K562 (cell line): ENCODE data around the gene MAPRE2. TPM values are rescaled to one million over a fixed set of nuclear protein-coding genes. Genes with fewer than 3 reads are reported as not detected.

Source experiments
- BMI1 ChIP-seq: fragments of 150-350 bp; IDR thresholded peaks from 2 replicates; pipeline ENCODE4 v1.6.1; 2014; ENCODE audit warnings: low read length
- BRF1 ChIP-seq: IDR thresholded peaks from 3 replicates; pipeline ENCODE4 v1.6.1; 2011; ENCODE audit warnings: borderline replicate concordance, mild to moderate bottlenecking; ENCODE audit not compliant: insufficient read length; ENCODE audit errors: extremely low read depth
- CEBPG ChIP-seq, 3 experiments: fragments of 200-800 bp in 1 of 3; sonication (Bioruptor generic) in 1 of 3; sonication (generic) in 1 of 3; formaldehyde crosslinking in 1 of 3; IDR thresholded peaks in 2 of 3; conservative IDR thresholded peaks in 1 of 3; 2 replicates each; pipeline versions ENCODE4 v1.6.1 to v1.8.0; 2016 to 2022; ENCODE audit warnings: missing compliant biosample characterization in 2 of 3, missing genetic modification characterization in 2 of 3, mild to moderate bottlenecking in 1 of 3, missing genetic modification reagents in 1 of 3
- CREB3 ChIP-seq: fragments of 450-650 bp; conservative IDR thresholded peaks from 2 replicates; pipeline ENCODE4 v1.6.1; 2016; ENCODE audit warnings: missing genetic modification characterization, low read depth, mild to moderate bottlenecking, missing compliant biosample characterization, moderate library complexity
- ELF1 ChIP-seq: fragments of 200-800 bp; sonication (Bioruptor generic); IDR thresholded peaks from 2 replicates; pipeline ENCODE4 v1.6.1; 2016; ENCODE audit warnings: missing genetic modification characterization, missing compliant biosample characterization
- FOS ChIP-seq: IDR thresholded peaks from 3 replicates; pipeline ENCODE4 v1.6.1; 2011; ENCODE audit not compliant: insufficient read length; ENCODE audit errors: extremely low read depth
- HMGXB4 ChIP-seq: sonication (generic); formaldehyde crosslinking; IDR thresholded peaks from 2 replicates; pipeline ENCODE4 v1.8.1; 2023; ENCODE audit warnings: mild to moderate bottlenecking, missing genetic modification reagents
- IRF1 ChIP-seq: sonication (generic); formaldehyde crosslinking; IDR thresholded peaks from 2 replicates; pipeline ENCODE4 v1.8.0; 2022; ENCODE audit warnings: missing genetic modification reagents, mild to moderate bottlenecking, borderline replicate concordance
- MAX ChIP-seq: sonication (generic); formaldehyde crosslinking; IDR thresholded peaks from 2 replicates; pipeline ENCODE4 v1.9.0; 2022; ENCODE audit warnings: mild to moderate bottlenecking, missing genetic modification reagents
- SPI1 ChIP-seq: IDR thresholded peaks from 2 replicates; pipeline ENCODE4 v1.6.1; 2011; ENCODE audit warnings: low read depth, low read length, control low read depth, borderline replicate concordance
- VEZF1 ChIP-seq: fragments of 200-800 bp; sonication (Bioruptor generic); IDR thresholded peaks from 2 replicates; pipeline ENCODE4 v1.6.1; 2017; ENCODE audit warnings: missing genetic modification characterization, missing compliant biosample characterization
- polyA plus RNA-seq, 8 experiments: library from polyadenylated mRNA; depleted of rRNA in 4 of 8; stranded (reverse) in 5 of 8; unstranded in 3 of 8; fragments of >200 nt; fragmentation: Nextera tagmentation in 2 of 8; fragmentation: Illumina TruSeq in 1 of 8; extraction: Ambion mirVana in 2 of 8; extraction: Trizol in 1 of 8; gene quantifications; 2 replicates each; pipeline versions ENCODE4 v1.2.1 to v1.2.3, GENCODE V29; 2011 to 2014; ENCODE audit warnings: inconsistent platforms in 1 of 8, missing spikeins in 1 of 8
- total RNA-seq, 7 experiments: library from RNA; depleted of rRNA in 6 of 7; stranded (reverse); fragments of >200 nt in 6 of 7; fragmentation: Illumina TruSeq in 2 of 7; extraction: Trizol in 2 of 7; gene quantifications; 2 replicates each; pipeline versions ENCODE4 v1.2.1 to v1.2.3, GENCODE V29; 2011 to 2021; ENCODE audit warnings: low replicate concordance in 1 of 7

Gene MAPRE2
- total and polyA plus RNA-seq, 9 of the 15 experiments (the other 6 are each of a cell fraction or from before 2014, with no cell fraction given) = 32.3 to 70.7 (median 40.7) TPM

GRCh38 chr18:35158728-35159450, 117.7 kb downstream of the MAPRE2 start (continued):
- TF ChIP-seq CREB3 (tag) = no peak
- peak; percentile 59 for TF ChIP-seq ELF1 (tag)
- TF ChIP-seq MAX = no peak
- TF ChIP-seq CEBPG (CRISPR knock-in tag; IDR thresholded peaks at IDR 0.05) = peak; percentile 49; the same call in 1 of the 2 replicates
- peak; percentile 46 to 49; a peak in 3 of 4 replicates for TF ChIP-seq CEBPG (tag; conservative IDR thresholded peaks at IDR 0.05 in 1 of 2, IDR thresholded peaks at IDR 0.05 in 1 of 2)
- TF ChIP-seq SPI1 = peak; percentile 85
- no peak for TF ChIP-seq VEZF1 (CRISPR knock-in tag)
- no peak for TF ChIP-seq HMGXB4 (CRISPR knock-in tag)
- TF ChIP-seq BMI1 = no peak
- TF ChIP-seq BRF1 = no peak
- no peak for TF ChIP-seq FOS
- no peak for TF ChIP-seq IRF1 (CRISPR knock-in tag)
